Kidney tubule cell (primary cell): Measurements from ENCODE around the gene ORM1.
"Not testable (repeated sequence)": the region's sequence is repeated elsewhere in the genome, so short reads cannot be mapped to it uniquely, and the experiment has no call there.

ENCODE experiments used
- DNase-seq: peaks from one replicate; pipeline ENCODE4 v3.0.0-alpha.2; 2018; ENCODE audit warnings: low spot score

The ORM1 gene

DNA sequence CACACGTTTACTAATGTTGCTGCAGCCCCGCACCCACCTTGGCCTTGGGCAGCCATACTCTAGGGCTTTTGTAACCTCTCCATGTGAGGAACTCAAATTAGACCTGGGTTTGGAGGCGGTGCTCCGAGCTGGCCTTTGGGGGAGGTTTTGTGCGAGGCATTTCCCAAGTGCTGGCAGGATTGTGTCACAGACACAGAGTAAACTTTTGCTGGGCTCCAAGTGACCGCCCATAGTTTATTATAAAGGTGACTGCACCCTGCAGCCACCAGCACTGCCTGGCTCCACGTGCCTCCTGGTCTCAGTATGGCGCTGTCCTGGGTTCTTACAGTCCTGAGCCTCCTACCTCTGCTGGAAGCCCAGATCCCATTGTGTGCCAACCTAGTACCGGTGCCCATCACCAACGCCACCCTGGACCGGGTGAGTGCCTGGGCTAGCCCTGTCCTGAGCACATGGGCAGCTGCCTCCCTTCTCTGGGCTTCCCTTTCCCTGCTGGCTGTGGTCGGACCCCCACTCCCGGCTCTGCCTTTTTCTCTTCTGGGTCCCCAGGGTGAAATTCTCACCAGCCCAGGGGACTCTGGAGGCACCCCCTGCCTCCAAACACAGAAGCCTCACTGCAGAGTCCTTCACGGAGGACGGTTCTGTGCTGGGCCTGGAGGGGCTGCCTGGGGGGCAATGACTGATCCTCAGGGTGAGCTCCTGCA is at the start of gene ORM1:
TSS of gene ORM1 (plus strand) at position 268 of the 701 bp plus-strand sequence. CDS start at position 304, 36 bp downstream.
- DNase-seq = not testable (repeated sequence)

DNA sequence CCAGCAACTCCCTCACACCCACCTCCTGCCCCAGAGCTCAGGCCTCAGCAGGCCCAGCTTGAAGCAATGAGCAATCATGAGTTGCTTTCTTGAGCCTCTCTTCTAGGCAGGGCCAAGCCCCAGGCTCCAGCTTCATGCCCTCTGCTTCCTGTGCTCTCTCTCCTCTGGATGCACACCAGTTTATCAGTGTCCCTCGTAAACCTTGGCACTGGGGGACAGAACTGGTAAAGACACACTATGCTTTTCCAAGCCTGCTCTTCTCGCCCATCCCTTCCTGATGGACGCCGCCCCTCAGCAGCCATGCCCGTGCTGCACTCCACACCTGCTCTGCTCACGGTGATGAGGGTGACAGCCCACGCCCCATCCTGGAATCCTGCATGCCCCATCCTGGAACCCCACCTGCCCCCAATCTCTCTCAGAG is 49.4 kb upstream of the ORM1 start:
- no peak for DNase-seq

DNA sequence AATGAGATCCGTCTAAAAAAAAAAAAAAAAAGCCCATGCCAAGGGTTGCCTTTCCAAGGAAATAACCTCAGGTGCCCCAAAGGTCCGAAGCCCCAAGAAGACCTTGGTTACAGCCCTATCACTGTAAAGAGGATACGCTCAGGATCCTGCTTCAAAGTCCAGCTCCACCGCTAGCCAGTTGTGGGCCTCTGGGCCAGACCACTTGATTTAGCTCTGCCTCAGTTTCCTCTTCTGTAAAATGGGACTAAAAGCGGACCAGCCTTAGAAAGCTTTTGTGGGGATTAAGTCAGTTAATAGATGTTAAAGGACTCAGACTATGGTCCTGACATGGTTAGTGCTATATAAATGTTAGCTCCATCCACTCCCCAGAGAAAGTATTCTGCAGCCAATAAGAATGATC is 48.7 kb upstream of the ORM1 start:
- DNase-seq = no peak

DNA sequence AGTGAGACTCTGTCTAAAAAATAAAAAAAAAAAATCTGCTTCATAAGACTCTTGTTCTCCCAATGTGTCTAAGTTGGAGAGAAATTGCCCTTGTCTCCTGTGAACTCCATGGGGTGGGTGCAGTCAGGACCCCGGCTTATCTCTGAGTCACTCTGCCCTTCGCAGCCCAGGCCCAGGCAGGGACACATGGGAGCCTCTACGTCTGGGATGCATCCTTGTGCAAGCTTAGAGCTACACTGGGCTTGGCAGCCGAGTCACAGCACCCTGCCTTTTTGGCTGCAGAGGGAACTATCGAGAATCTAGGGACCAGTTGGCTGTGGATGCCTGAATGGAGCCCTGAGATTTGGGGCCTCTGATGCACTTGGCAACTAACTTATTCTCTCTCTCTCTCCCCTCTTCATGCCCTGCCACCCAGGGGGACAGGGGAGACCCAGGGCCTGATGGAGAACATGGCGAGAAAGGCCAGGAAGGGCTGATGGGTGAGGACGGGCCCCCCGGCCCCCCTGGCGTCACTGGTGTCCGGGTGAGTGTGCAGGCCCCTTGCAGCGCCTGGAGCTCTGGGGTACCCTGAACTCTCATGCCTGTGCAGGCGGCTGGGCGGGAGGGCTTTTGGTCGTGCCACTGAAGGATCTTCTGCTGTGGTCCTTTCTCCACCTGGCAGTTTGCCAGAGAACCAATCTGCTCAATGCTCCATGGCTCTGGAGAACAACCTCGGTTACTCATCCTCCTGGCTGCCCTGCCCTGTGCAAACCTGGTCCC is 47.5 kb upstream of the ORM1 start:
- DNase-seq = peak; percentile 54

DNA sequence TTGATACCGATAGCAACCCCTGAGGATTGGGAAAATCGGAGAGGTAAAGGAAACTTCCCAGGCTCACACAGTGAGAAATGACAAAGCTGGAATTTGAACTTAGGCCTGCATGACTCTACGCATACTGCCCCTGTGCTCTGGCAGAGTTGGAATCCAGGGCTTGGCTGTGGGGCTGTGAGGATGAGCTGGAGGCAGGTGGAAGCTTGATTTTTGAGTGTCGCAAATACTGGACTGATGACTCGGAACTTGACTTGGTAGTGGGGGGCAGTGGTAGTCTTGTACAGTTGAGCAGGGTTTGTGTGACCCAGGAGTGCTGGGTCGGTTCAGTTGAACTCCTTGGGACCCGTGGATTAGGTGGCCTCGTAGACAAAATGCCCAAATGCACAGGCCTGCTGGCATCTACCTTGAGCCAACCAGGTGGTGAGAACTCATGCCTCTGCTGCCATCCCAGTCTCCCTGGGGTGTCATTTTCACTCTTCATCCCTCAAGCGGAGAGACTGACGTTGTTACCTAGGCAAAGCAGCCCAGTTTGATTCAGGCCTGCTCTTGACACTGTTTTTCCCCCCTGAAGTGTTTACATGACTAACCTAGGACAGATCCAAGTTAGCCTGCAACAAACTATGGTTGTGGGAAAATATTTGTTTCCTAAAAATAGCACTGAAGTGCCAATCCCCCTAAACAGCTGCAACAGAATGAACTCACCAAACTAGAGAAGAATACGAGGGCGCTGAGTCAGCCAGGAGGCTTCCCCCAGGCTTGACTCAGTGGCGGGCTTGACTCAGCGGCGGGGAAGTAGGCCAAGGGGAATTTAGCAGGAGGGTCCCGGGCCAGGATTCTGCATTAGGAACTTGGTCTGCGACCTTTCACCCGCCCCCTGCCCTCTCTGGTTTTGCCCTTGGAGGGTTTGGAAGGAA is 45.7 kb upstream of the ORM1 start:
- peak; percentile 67 for DNase-seq

DNA sequence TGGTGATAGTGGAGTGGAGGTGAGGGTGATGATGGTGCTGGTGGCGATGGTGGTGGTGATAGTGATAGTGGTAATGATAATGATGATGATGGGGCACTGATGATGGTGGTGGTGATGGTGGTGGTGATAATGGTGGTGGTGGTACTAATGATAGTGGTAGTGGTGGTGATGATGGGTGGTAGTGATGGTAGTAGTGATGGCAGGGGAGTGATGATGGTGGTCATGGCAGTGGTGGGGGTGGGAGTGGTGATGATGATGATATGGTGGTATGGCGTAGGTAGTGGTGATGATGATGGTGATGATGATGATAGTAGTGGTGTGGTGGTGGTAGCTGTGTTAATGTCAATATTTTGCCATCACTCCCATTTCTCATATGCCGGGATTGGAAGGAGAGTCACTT is 44.5 kb upstream of the ORM1 start:
- no peak for DNase-seq

- DNase-seq = peak; percentile 79
Observed at GRCh38 chr9:114278881-114279570, 43.9 kb upstream of the ORM1 start.

DNA sequence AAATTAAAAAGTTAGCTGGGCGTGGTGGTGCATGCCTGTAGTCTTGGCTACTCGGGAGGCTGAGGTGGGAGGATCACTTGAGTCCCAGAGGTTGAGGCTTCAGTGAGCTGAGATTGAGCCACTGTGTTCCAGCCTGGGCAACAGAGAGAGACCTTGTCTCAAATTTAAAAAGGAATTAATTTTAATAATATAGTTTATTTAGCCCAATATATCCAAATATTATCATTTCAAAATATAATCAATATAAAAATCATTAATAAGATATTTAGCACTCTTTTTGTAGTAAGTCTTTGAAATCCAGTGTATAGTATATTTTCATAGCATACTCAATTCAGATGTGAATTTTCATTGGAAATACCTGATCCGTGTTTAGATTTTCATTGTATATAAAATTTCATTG is 43.2 kb upstream of the ORM1 start:
- no peak for DNase-seq

- DNase-seq = no peak
Observed at GRCh38 chr9:114280636-114281472, 42.0 kb upstream of the ORM1 start.

DNA sequence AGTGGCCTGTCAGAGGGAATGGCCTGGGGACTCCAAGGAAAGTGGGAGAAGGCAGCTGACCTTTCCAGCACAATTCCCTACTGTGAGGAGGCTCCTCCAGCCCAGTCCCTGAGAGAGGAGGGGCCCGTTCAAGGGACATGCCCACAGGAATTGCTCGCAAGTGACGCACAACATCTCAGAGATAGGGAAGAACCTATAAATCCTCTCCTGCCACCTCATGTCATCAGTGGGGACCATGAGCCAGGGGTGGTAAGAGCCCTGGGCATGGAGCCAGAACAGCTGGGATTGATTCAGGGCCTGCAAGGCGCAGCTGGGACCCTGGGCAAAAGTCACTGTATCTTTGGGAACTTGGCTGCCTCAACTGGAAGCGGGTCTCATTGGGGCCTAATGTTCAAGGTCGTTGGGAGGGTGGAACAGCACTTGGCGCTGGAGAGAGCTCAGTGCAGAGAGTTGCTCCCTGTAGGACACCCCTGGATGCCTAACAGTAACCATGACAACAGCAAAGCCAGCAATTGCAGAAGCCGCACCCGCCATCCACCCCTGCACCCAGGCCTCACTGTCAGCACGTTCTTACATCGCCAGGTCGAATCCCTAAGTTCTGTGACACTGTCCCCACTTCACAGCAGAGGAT is 41.3 kb upstream of the ORM1 start:
- no peak for DNase-seq

- no peak for DNase-seq
Observed at GRCh38 chr9:114282104-114282485, 40.8 kb upstream of the ORM1 start.

GRCh38 chr9:114282507-114282906 is 40.4 kb upstream of the ORM1 start:
- no peak for DNase-seq

GRCh38 chr9:114282926-114283325 is 40.0 kb upstream of the ORM1 start:
- no peak for DNase-seq

DNA sequence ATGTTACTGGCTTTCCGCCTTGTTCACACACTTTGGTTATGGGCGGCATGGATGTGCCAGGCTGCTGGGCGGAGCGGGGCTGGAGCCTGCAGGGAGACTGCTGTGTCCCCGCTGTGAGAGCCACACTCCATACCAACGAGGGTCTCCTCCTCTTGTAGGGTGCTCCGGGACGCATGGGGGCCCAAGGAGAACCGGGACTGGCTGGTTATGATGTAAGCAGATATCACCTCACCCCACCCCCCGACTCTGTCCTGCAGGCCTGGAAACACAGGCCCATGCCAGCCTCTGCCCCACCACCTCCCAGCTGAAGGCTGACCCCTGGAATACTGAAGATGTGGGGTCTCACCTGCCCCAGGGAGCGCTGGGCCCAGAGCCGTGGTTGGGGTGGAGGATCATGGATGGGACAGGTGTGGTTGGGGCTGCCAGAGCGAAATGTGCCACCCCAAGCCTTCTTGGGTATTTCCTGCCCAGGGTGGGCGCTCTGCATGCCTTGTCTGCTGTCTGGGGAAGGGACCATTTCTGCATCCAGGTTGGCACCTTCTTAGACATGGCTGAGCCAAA is 39.3 kb upstream of the ORM1 start:
- no peak for DNase-seq

GRCh38 chr9:114284316-114285060 is 38.4 kb upstream of the ORM1 start:
- DNase-seq = no peak

DNA sequence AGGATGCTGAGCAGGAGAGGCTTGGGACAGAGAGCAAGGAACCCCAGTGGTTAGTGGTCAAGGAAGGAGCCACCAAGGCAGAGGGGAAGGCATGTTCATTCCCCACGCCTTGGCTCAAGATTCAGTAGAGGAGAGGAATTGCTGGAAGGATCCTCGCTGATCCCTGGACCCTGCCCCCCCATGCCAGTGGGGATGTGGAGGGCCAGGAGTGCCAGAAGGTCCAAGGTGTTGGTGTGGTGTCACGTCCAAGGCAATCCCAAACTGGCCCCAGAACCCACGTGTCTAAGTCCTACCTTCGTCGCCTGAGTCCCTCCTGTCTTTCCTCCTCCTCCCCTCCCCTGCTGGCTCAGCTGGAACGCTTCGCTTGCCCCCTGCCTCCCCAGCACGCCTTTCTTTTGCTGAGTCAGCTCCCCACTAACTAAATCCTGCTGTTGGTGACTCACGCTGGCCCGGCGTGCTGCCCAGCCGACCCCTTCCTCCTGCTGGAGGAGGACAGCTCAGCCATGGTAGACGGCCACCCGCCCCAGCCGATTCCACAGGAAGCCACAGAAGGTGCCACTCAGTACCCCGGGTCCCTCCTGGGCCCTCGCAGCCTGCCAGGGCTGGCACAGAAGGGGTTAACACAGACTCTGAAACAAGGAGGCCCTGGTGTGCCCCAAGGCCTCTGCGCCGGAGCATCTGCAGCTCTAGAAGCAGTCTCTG is 37.6 kb upstream of the ORM1 start:
- peak; percentile 87 for DNase-seq

GRCh38 chr9:114286146-114286679 is 36.7 kb upstream of the ORM1 start:
- DNase-seq = no peak

GRCh38 chr9:114287001-114287762 is 35.7 kb upstream of the ORM1 start:
- DNase-seq = no peak
